Kidney epithelial cell (primary cell): ENCODE results near the gene TLE1. TPM values are rescaled to one million over a fixed set of nuclear protein-coding genes. Genes with fewer than 3 reads are reported as not detected.

Experiments used
- DNase-seq: peaks from one replicate; pipeline ENCODE4 v3.0.0-alpha.2; 2010; ENCODE audit warnings: low read depth
- H3K27me3 ChIP-seq: 2 replicates; pipeline ENCODE4 v1.6.0; 2011; ENCODE audit warnings: low read length; ENCODE audit not compliant: control insufficient read depth, insufficient read depth
- H3K36me3 ChIP-seq: 2 replicates; pipeline ENCODE4 v1.5.1; 2011; ENCODE audit warnings: low read length; ENCODE audit not compliant: control insufficient read depth, insufficient read depth
- H3K4me3 ChIP-seq: 2 replicates; pipeline ENCODE4 v1.5.1; 2011; ENCODE audit warnings: low read depth, mild to moderate bottlenecking, control low read depth, low read length
- total RNA-seq: library from RNA; depleted of rRNA; stranded (reverse); fragments of >200 nt; gene quantifications from 2 replicates; pipeline ENCODE4 v1.2.3, GENCODE V29; 2015
- TF ChIP-seq, protein P1 (sequence below): IDR thresholded peaks from 2 replicates; pipeline ENCODE4 v1.5.1; 2011; ENCODE audit warnings: mild to moderate bottlenecking, moderate library complexity, low read length, control low read depth, inconsistent platforms; ENCODE audit not compliant: insufficient read depth, poor library complexity, severe bottlenecking

TLE1 gene
- total RNA-seq, 1 donor from 2014 or later, result 64.1 TPM

DNA sequence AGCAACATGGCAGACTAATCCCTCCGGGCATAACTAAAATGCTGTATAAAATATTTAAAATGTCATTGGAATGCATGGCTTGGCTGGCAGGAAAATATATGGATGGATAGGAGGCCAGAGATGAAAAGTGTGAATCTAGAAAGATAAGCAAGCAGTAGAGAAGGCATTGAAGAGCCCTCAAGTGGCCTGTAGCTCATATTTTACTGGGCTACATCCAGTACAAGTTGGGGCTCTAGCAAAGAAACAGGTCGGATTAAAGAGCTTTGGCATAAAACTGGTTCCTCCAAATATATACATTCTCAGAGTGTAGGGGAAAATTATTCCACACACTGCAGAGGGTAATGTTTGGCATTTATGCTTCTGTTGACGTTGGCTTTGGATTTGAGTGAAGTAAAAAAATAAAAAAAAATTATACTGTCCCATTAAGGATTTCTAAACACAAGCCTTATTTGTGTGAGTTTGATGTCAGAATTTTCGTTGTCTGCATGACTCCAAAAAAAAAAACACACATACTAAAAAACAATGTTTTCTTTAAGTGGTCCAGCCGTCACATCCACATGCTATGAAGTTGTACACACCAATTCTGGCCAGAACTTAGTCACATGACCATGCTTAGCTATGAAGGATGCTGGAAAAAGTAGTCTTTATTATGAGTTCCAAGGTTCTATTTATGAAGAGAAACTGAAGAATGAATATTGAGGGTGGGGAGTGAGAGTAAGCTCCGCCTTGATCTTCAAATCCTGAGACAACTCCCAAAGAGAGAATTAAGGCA is 147.0 kb downstream of the TLE1 start:
- DNase-seq, result no peak
- no peaks in the 10 kb centered on the region for H3K27me3 ChIP-seq
- no peak overlapping the region for H3K4me3 ChIP-seq
- no peaks in the 10 kb centered on the region for H3K36me3 ChIP-seq
- TF ChIP-seq, protein P1, sequence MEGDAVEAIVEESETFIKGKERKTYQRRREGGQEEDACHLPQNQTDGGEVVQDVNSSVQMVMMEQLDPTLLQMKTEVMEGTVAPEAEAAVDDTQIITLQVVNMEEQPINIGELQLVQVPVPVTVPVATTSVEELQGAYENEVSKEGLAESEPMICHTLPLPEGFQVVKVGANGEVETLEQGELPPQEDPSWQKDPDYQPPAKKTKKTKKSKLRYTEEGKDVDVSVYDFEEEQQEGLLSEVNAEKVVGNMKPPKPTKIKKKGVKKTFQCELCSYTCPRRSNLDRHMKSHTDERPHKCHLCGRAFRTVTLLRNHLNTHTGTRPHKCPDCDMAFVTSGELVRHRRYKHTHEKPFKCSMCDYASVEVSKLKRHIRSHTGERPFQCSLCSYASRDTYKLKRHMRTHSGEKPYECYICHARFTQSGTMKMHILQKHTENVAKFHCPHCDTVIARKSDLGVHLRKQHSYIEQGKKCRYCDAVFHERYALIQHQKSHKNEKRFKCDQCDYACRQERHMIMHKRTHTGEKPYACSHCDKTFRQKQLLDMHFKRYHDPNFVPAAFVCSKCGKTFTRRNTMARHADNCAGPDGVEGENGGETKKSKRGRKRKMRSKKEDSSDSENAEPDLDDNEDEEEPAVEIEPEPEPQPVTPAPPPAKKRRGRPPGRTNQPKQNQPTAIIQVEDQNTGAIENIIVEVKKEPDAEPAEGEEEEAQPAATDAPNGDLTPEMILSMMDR, result no peak

DNA sequence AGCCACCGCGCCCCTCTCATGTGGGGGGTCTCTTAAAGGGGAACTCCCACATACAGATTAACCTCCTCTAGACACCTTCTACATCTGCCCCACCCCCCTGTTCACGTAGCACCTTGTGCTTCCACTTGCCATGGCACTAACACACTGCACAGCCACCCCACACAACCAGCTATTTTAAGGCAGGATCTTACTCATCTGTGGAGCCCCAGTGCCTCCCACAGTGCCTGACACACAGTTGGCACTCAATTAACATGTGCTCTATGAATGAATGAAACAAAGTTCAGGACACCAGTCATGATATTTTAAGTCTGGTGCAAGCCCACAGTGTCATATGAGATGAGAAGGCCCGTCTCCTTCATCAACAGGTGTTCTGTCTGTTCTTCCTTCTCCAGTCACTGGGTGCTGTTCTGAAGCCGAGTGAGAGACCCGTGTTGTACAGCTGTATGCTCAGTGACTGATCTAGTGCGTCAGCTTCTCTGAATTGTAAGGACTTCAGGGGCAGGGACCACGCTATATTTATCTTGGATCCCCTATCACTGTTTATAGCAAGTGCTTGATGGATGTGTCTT is 149.1 kb downstream of the TLE1 start:
- Histone ChIP-seq H3K4me3 (no peak overlapping the region), H3K27me3 (no peaks in the 10 kb centered on the region), H3K36me3 (no peaks in the 10 kb centered on the region)
- DNase-seq, result no peak
- TF ChIP-seq, protein P1, result no peak

DNA sequence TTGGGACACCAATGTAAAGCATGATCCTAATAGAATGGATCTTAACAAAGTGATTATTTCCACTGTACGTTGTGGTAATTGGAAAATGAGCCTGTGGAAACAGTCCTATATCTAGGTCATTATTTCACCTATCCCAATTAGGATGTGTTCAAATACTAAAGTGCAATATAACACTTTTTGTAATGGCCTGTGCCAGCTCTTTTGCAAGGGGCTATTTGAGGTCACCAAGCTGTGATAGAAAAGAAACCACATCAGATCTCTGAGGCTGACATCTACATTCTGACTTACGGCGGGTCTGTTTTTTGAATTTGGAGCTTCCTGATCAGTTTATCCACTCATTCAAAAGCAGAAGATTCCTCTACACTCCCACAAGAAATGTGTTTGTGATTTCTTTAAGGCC is 150.0 kb downstream of the TLE1 start:
- no peak for DNase-seq

DNA sequence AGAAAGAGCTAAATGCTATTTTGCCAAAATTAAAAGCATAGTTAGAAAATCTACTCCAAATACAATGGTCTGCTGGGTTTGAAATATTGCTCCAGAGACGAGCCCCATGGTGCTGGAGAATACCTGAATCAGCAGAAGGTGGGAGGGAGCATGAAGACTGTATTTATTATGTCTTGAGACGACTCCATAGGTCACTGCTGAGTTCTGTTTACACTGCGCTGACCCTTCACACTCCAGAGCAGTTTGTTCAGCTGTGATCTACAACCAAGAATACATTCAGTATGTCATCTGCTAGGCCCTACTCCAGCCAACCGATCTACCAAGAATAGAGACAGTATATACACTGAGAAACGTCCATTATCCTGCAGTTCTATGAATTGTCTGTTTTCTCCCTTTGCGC is 150.5 kb downstream of the TLE1 start:
- DNase-seq, result no peak
- H3K36me3 ChIP-seq, result no peaks in the 10 kb centered on the region
- H3K4me3 ChIP-seq, result no peak overlapping the region
- no peaks in the 10 kb centered on the region for H3K27me3 ChIP-seq
- TF ChIP-seq, protein P1, result no peak

More for the DNA sequence above, 150.0 kb downstream of the TLE1 start:
- Histone ChIP-seq H3K36me3 (no peaks in the 10 kb centered on the region), H3K4me3 (no peak overlapping the region), H3K27me3 (no peaks in the 10 kb centered on the region)
- TF ChIP-seq, protein P1, result no peak

DNA sequence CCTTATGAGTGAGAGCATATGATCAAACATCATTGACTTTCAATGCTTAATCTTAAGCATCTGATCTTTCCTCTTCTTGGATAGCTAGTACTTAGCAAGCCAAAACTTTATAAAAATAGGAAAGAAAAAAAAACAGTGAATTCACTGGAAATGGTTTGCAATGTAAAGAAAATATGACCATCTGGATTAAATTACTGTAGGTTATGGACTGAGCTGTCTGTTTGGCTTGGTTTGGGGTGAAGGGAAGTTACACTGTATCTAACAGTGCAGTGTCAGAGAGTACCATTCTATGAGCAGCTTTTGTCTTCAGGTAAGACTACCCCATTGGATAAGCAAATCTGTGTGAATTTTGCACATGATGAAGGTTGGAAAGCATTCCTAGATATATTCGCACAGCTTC is 151.4 kb downstream of the TLE1 start:
- no peak overlapping the region for H3K4me3 ChIP-seq
- DNase-seq, result no peak
- no peaks in the 10 kb centered on the region for H3K36me3 ChIP-seq
- TF ChIP-seq, protein P1, result no peak
- no peaks in the 10 kb centered on the region for H3K27me3 ChIP-seq
